Measurements from ENCODE around the gene LRP8. TPM values are rescaled to one million over a fixed set of nuclear protein-coding genes. Genes with fewer than 3 reads are reported as not detected.
A peak's percentile ranks its signal among the peaks of the same experiment; 100 is the strongest.

LRP8 gene
- total and polyA plus RNA-seq, 2 of the 13 experiments (the other 11 are each of a cell fraction or from before 2014, with no cell fraction given): 17.3 to 17.4 TPM

DNA sequence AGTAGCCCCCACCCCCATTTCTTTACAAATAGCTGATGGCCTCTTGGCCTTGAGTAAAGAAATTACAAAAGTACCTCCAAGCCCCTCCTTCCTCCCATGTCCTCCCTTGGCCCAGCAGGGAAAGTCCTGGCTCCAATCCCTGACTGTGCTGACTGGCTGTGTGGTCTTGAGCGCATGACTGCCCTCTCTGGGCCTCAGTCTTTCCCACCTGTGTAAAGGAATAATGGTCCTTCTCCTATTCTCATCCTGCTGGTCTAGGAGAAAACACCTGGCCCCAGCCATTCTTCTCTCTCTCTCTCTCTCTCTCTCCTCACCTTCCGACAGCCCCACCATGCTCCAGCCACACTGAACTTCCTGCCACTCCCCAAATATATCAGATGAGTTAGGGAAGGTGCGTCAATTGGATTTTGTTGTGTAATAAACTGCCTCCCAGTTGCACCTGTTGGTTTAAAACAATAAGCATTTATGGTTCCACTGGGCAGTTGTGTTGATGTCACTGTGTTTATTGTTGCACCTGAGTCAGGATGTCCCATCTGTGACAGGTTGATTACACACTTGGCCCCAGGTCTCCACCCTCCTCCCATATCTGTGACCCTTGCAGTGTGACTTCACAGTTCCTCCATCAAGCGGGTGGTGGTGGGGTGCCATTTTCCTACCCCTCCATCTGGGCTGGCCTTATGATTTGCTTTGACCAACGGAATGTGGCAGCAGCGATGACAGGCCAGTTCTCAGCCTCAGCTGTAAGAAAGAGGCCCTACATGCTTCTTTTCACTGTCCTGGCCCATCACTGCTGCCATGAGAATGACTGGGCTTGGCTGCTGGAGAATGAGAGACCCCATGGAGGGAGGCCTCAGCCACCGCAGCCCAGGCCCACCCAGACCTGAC, 22.3 kb upstream of the LRP8 start:
- Histone ChIP-seq H3K4me2 (ENCODE audit: low read depth, low read length) (no peak overlapping the region), H3K27me3 (ENCODE audit: control insufficient read depth in 1 of 2, insufficient read depth in 2 of 2, low read length in 2 of 2) (peaks cover 1 to 28% of the 10 kb centered on the region in 2 experiments; a peak in 4 of 5 replicates), H3K4me3 (replicated peaks in 1 of 3; ENCODE audit: insufficient read depth in 1 of 3, low read depth in 2 of 3, low read length in 3 of 3) (no peak overlapping the region), H3K4me1 (ENCODE audit: insufficient read depth, low read length) (no peaks in the 10 kb centered on the region), H3K79me2 (ENCODE audit: insufficient read depth, low read length) (no peaks in the 10 kb centered on the region), H2AFZ (ENCODE audit: low read length) (no peak overlapping the region), H3K9ac (ENCODE audit: insufficient read depth, low read depth, low read length) (no peak overlapping the region), H3K9me3 (ENCODE audit: low read length) (no peaks in the 10 kb centered on the region), H3K36me3 (replicated peaks in 1 of 2; ENCODE audit: control insufficient read depth in 1 of 2, insufficient read depth in 2 of 2, low read length in 2 of 2) (no peaks in the 10 kb centered on the region), H4K20me1 (ENCODE audit: insufficient read depth, low read length) (no peaks in the 10 kb centered on the region), H3K27ac (ENCODE audit: extremely low read length, insufficient read depth, low read length) (no peak overlapping the region)
- BruUV-seq (replicated peaks): no TSS peak
- FAIRE-seq: no peak
- intact Hi-C loops (cut with micrococcal nuclease; ENCODE audit: unreplicated experiment) (no loop called here), in situ Hi-C loops (cut with HindIII; ENCODE audit: extremely low pct_ligation_motif_present, low pct_unique_long_range_greater_than_20kb) (no loop called here)
- ChIA-PET POLR2A (no interaction called here), CTCF (ENCODE audit: low intra/inter-chr PET ratio, low total read pairs) (no interaction called here)
- WGBS (ENCODE audit: low lambda C conversion rate): 59% methylated on average over 7 of the region's 7 CpGs
- ATAC-seq: no peak
- no peak for TF ChIP-seq KLF9 (CRISPR knock-in tag; IDR thresholded peaks at IDR 0.05; ENCODE audit: low read depth)
- no peak for TF ChIP-seq POLR2AphosphoS2 (IDR thresholded peaks at IDR 0.05; ENCODE audit: low read depth, low read length)
- TF ChIP-seq ZNF296 (CRISPR knock-in tag; conservative IDR thresholded peaks at IDR 0.05): no peak
- TF ChIP-seq, protein P1, sequence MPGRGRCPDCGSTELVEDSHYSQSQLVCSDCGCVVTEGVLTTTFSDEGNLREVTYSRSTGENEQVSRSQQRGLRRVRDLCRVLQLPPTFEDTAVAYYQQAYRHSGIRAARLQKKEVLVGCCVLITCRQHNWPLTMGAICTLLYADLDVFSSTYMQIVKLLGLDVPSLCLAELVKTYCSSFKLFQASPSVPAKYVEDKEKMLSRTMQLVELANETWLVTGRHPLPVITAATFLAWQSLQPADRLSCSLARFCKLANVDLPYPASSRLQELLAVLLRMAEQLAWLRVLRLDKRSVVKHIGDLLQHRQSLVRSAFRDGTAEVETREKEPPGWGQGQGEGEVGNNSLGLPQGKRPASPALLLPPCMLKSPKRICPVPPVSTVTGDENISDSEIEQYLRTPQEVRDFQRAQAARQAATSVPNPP (CRISPR knock-in tag; IDR thresholded peaks at IDR 0.05): no peak
- peak; percentile 56 for TF ChIP-seq ZNF768 (CRISPR knock-in tag; IDR thresholded peaks at IDR 0.05)
- TF ChIP-seq ZNF260 (CRISPR knock-in tag; IDR thresholded peaks at IDR 0.05; ENCODE audit: borderline replicate concordance, low read depth): no peak
- TF ChIP-seq ZNF598 (CRISPR knock-in tag; IDR thresholded peaks at IDR 0.05; ENCODE audit: borderline replicate concordance): no peak
- DNase-seq (ENCODE audit: low spot score): no peak
